Lower leg skin (tissue), 3 donors: ENCODE data around the gene SLC5A6.

Experiments used
- POLR2A ChIP-seq, 2 donors: fragments of 450-650 bp; IDR thresholded peaks; one replicate each; pipeline ENCODE4 v1.6.1; 2016 to 2017; ENCODE audit warnings: antibody characterized with exemption in 2 of 2, mild to moderate bottlenecking in 1 of 2, moderate library complexity in 1 of 2
- TF ChIP-seq, protein P1 (sequence below), 3 donors: fragments of 450-650 bp; IDR thresholded peaks; one replicate each; pipeline ENCODE4 v1.5.1; 2016; ENCODE audit warnings: antibody characterized with exemption in 3 of 3, mild to moderate bottlenecking in 3 of 3, moderate library complexity in 2 of 3

DNA sequence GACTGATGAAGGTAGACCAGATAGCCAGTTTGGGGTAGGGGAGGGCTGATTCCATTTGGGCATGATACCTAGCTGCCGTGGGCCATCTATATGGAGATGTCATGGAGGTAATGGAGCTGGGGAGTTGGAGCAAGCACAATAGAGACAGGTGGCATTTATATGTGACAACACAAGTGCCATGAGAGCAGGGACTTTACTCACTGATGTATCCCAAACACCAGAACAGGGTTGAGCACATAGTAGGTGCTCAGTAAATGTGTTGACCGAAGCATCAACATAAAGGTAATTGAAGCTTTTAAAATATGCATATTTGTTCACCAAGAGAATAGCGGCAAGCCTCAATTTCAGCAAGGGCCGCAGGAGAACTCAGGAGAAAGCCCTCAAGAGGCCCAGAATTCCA is 35.8 kb upstream of the SLC5A6 start:
- no peak for TF ChIP-seq POLR2A (IDR thresholded peaks at IDR 0.05)
- TF ChIP-seq, protein P1, sequence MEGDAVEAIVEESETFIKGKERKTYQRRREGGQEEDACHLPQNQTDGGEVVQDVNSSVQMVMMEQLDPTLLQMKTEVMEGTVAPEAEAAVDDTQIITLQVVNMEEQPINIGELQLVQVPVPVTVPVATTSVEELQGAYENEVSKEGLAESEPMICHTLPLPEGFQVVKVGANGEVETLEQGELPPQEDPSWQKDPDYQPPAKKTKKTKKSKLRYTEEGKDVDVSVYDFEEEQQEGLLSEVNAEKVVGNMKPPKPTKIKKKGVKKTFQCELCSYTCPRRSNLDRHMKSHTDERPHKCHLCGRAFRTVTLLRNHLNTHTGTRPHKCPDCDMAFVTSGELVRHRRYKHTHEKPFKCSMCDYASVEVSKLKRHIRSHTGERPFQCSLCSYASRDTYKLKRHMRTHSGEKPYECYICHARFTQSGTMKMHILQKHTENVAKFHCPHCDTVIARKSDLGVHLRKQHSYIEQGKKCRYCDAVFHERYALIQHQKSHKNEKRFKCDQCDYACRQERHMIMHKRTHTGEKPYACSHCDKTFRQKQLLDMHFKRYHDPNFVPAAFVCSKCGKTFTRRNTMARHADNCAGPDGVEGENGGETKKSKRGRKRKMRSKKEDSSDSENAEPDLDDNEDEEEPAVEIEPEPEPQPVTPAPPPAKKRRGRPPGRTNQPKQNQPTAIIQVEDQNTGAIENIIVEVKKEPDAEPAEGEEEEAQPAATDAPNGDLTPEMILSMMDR (IDR thresholded peaks at IDR 0.05), result no peak
